GM10248 (cell line): ENCODE data around the gene ARHGEF12.

Source experiments
- CTCF ChIA-PET: fragments of 300-600 bp; sonication (Branson Sonifier 250); formaldehyde crosslinking; extraction: SDS; loops from one replicate; lab custom pipeline; 2021; ENCODE audit warnings: antibody characterized with exemption; lab: Yijun Ruan, JAX
- POLR2A ChIA-PET: fragments of 350-650 bp; sonication (Branson Sonifier 250); formaldehyde crosslinking; extraction: SDS; loops from one replicate; lab custom pipeline; 2020; ENCODE audit warnings: antibody characterized with exemption; lab: Yijun Ruan, JAX
- DNase-seq: peaks from one replicate; pipeline ENCODE4 v3.0.0; 2012; ENCODE audit errors: extremely low spot score
- CTCF ChIP-seq: IDR thresholded peaks from 2 replicates; pipeline ENCODE4 v1.5.1; 2012; ENCODE audit warnings: mild to moderate bottlenecking, low read depth; ENCODE audit errors: extremely low read depth, missing control alignments, control extremely low read depth

Gene ARHGEF12

GRCh38 chr11:120344302-120345004 is 8.2 kb downstream of the ARHGEF12 start:
- DNase-seq: peak; percentile 63
- TF ChIP-seq CTCF: no peak
- ChIA-PET POLR2A (no interaction called here), CTCF (no interaction called here)

- TF ChIP-seq CTCF: no peak
- CTCF ChIA-PET: interaction anchor here (1.3 kb wide), 1 partner anchor 9 kb away, joined by 4 read pairs; no protein-coding TSS in a partner anchor
- DNase-seq: no peak
- POLR2A ChIA-PET: no interaction called here
These were observed 10.0 kb downstream of the ARHGEF12 start for GRCh38 chr11:120346233-120346632.

- no peak for TF ChIP-seq CTCF
- no peak for DNase-seq
- ChIA-PET POLR2A (no interaction called here), CTCF (interaction anchor here (1.7 to 3.0 kb wide), 5 partner anchors 9 to 35 kb away, joined by 3 to 16 read pairs (median 6); partner anchors contain the start of gene ARHGEF12)
These were observed 14.4 kb downstream of the ARHGEF12 start for GRCh38 chr11:120350637-120351036.

- no peak for TF ChIP-seq CTCF
- CTCF ChIA-PET: no interaction called here
These were observed 16.2 kb downstream of the ARHGEF12 start for GRCh38 chr11:120352405-120352804.

GRCh38 chr11:120354068-120354467 is 17.9 kb downstream of the ARHGEF12 start:
- DNase-seq: no peak
- TF ChIP-seq CTCF: no peak
- ChIA-PET POLR2A (no interaction called here), CTCF (interaction anchor here (1.5 kb wide), 1 partner anchor 41 kb away, joined by 3 read pairs; no protein-coding TSS in a partner anchor)

More at GRCh38 chr11:120352405-120352804, 16.2 kb downstream of the ARHGEF12 start:
- DNase-seq: no peak
- POLR2A ChIA-PET: no interaction called here

- POLR2A ChIA-PET: no interaction called here
- CTCF ChIA-PET: interaction anchor here (0.6 to 2.1 kb wide), 8 partner anchors 15 to 470 kb away, joined by 3 to 6 read pairs (median 3); partner anchors contain the start of gene ARHGEF12
- no peak for DNase-seq
- no peak for TF ChIP-seq CTCF
These were observed 18.6 kb downstream of the ARHGEF12 start for GRCh38 chr11:120354779-120355178.
